ENCODE data around the gene SPSB4.

Gene SPSB4

DNA sequence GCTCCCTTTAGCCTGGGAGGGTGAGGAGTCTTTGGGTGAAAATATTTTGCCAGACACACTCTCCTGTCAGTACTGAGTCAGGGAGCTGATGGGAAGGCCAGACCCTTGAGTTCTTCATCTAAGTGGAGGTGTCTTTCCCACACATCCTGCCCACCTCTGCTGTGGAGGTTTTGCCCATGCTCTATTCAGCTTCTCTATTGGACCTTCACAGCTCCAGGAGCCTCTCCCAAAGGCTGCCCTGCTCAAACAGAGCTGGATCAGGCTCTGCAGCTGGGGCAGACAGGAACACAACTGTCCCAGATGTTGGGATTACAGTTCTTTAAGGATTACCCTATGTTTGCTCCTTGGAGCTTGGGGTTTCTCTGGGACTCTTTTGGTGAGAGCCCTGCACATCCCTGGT lies 77.9 kb downstream of the SPSB4 start:
- Histone ChIP-seq H3K27ac (no peak overlapping the region), H3K4me3 (no peak overlapping the region)

DNA sequence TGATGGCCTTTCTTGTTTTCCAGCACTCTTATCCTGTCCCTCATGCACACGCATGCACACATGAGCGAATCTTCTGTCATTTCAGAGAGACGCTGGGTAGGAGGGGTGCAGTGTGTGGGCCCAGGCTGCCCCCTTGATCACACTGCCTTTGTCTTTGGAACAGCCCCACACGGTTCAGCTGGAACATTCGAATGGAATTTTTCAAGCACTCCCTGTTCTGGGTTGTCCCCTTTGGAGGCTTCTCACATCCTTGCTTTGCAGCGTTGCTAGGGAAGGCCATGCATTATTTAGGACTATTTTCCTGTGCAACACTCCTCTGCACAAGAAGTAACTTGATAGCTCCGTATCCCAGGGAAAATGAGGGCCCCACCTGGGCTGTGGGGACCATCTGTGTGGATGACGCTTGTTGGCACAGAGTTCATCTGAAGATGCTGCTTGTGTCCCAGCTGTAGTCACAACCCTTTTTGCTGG lies 78.4 kb downstream of the SPSB4 start:
- no peak overlapping the region for H3K27ac ChIP-seq

DNA sequence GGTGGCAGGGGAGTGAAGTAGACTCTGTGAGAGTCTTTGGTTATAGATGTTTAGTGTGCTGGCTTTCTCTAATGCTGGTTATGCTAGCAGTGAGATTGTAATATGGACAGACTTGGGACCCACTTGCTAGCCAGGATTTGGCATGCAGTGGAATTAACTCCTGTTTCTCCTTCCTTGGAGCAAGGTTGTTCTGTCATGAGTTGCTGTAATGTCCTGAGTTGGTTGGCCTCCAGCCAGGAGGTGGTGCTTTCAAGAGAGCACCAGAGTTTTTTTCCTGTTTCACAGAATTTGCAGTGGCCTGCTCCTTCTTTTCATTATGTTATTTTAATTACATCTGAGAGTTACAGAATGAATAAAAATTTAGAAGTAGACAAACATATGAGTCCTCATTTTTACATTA lies 92.4 kb downstream of the SPSB4 start:
- Histone ChIP-seq H3K27ac (no peak overlapping the region), H3K4me3 (no peak overlapping the region)

More for the DNA sequence above, 78.4 kb downstream of the SPSB4 start:
- H3K4me3 ChIP-seq, result no peak overlapping the region

DNA sequence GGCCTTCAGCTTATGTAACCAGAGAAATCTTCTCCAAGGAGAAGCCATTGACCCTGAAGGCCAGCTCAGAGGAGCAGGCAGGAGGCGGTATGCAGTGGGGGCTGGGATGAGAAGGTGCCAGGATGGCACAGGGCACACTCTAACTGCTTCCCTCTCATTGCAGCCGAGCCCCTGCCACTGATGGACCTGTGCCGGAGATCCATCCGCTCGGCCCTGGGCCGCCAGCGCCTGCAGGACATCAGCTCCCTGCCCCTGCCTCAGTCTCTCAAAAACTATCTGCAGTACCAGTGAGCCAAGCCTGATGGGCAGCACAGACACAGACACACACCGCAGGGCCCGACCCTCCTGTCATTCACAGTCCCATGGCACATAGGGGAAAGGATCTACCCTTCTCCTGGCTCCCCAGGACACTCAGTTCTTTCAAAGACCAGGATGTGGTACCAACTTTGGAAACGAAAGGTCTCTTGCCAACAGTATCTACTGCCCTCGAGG lies 95.9 kb downstream of the SPSB4 start:
- H3K27ac ChIP-seq, result no peak overlapping the region

DNA sequence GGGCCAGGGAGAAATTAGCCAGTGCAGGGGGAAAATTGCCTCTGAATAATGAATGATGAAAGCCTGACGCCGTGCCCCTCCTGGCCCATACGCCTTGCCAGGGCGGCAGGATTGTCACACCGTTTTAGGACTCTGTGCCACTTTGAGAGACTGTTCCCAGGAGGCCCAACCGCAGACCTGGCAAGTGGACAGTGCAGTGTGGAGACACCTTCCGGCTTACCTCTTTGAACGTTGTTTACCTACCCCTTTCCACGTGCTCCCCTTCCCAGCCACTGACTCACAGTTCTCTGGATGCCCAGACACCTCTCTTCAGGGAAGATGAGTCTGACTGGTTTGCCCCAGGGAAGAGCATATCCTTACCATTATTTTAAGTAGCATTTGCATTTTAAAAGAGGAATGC lies 96.5 kb downstream of the SPSB4 start:
- no peak overlapping the region for H3K4me3 ChIP-seq

More for the DNA sequence above, 95.9 kb downstream of the SPSB4 start:
- no peak overlapping the region for H3K4me3 ChIP-seq

DNA sequence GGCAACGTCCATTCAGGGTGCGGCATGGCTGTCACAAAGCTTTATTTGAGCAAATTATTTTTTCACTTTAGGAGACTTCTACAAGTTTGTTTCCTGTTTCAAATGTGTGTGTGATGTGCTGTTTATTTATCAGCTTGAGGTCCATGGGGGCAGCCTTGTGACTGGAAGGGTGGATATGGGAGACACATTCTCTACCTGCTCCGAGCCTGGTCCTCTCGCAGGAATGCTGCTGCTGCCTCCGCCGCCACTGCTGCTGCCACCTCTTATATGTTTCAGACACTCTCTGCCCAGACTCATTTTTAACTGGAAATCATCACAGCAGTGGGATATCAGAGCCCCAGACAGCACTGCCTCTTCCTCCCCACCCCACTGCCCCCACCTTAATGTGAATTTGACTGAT lies 97.0 kb downstream of the SPSB4 start:
- no peak overlapping the region for H3K27ac ChIP-seq
- no peak overlapping the region for H3K4me3 ChIP-seq

More for the DNA sequence above, 96.5 kb downstream of the SPSB4 start:
- no peak overlapping the region for H3K27ac ChIP-seq

DNA sequence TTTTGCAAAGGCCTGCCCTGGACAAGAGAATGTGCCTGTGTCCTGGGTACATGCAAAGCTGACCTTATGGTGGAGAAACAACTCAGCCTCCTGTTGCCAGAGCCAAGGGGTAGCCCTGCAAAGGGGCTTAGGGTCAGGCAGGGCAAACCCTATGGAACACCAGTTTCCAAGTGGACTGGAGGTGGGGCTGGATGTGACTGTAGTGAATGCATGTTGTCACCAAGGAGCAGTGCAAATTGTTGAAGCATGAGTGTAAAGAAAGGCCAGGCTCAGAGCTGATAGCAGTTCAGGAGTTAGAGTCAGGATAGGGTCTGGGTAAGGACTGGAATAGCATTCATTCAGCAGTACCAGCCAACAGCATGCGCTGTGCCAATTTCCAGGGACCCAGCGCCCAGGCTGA lies 97.6 kb downstream of the SPSB4 start:
- H3K4me3 ChIP-seq, result no peak overlapping the region
- H3K27ac ChIP-seq, result no peak overlapping the region

DNA sequence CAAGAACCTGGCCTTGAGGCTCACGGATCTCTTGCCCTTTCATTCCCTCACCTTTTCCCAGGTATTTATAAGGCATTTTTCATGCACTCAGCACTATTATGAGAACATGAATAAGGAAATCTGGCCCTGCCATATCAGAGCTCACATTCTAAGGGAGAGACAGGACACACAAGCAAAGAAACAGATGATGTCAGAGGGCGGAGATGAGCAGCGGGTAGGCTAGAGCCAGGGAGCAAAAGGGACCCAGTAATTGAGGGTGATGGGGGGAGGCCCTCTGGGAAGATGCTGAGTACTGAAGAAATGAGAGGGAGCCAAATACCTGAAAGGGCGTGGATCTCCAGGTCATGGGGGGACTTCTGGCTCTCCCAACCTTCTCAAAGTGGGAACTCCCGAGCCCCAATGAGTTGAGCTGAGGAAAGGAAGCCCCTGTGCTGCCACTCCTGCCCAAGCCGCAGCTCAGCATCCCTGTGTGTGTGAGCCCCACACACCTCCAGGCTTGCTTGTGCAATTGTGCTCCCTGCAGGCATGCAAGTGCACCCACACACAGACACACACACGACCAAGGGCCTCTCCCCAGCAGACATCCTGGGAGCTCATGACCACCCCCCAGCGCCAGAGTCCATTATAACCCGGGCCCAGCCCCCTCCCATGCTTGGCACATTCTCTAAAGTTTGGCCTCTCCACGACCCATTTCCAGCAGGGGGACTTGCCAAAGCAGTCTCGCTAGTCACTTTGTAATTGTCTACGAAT lies 99.1 kb downstream of the SPSB4 start:
- no peak overlapping the region for H3K4me3 ChIP-seq
- H3K27ac ChIP-seq, result no peak overlapping the region

DNA sequence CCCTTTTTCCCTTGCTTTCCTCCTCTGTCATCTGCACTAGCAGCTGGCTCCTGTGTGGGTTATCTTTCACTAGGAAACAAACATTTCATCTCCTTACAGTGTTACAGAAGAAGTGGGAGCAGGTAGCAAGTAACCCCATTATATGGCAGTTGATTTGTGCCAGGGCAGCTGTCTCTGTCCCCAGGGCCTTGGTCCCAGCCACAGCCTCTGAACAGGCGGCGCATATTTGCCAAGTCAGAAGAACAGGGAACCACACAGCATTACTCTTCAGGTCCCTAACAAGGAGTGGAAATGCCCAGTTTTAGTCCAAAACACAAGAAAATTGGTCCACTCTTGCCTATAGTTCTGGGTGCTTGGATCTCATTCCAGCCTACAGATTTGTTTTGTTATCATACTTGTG lies 99.8 kb downstream of the SPSB4 start:
- no peak overlapping the region for H3K27ac ChIP-seq
- no peak overlapping the region for H3K4me3 ChIP-seq

DNA sequence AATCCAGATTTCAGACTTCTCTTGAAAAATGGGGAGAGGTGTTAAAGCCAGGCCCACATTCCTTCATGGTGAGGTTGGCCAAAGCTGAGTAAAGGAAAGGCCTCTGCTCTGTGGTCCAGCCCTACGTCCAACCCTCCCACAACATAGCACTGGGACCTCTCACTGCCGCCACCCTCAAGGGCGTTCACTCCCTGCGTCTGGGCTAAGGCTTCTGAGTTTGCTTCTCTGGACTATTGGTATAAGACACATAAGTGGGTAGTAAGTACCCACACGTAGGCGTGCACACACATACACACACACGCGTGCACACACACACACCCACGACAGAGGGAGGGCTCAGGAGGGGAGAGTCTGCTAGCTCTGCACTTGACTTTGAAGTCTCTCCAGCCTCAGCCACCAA lies 100.3 kb downstream of the SPSB4 start:
- Histone ChIP-seq H3K27ac (no peak overlapping the region), H3K4me3 (no peak overlapping the region)

DNA sequence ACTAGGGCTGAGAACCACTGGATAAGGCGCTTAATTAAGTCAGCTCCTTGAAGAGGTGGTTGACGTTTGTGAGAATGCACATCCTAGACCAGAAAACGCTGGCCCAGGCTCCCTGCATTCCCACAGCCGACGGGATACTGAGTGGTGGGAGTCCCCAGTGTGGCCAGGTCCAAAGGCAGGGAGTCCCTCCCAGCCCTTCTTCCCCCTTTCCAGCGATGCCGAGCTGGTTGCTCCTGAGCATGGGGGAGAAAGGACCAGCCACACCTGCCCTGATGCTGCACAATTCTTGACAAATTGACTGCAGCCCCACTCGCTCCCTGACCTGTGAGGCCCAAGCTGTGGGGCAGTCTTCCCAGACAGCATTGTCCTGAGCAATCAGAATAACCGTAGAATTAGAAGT lies 101.0 kb downstream of the SPSB4 start:
- H3K4me3 ChIP-seq, result no peak overlapping the region
- H3K27ac ChIP-seq, result no peak overlapping the region

DNA sequence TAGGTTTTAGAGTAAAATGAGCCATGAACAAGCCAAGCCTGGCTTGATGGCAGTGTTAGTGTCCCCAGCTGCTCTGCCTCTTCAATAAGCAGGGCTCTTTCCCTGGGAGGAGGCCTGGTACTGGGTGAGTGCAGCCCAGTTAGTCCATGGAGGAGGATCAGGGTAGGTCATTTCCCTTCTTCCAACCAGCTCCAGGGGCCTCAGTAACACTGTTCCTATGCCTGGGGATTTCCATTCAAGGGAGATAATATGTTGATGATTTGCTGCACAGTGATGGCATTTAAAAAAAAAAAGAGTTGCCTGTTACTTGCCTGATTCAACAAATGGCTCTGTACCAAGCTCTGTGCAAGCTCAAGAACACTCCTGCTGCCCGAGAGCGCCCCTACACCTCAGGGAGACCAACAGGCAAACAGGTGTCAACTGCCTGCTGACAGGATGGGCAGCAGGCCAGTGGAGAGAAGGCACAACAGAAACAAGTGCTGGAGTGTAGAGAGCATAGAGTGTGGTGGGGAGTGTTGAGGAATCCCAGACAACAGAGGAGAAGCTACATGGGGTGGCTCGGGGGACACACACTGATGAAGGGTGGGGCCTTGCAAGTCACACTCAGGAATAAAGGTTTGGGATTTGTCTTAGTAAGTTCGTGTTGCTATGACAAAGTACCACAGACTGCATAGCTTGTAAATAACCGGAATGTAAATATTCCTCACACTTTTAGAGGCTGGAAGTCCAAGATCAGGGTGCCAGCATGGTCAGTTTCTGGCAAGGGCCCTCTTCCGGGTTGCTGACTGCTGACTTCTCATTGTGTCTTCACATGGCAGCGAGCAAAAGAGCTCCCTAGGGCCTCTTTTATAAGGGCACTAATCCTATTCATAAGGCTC lies 101.9 kb downstream of the SPSB4 start:
- Histone ChIP-seq H3K4me3 (no peak overlapping the region), H3K27ac (no peak overlapping the region)

DNA sequence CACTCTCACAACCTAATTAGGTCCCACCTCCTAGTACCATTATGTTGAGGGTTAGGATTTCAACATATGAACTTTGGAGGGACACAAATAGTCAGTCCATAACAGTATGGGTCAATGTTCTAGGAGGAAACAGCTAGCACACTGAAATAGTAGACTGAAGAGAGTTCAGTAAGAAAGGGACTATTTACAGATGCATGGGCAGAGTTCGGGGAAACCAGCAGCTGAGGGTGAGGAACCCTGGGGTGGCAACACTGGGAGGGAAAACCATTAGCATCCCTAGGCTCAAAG lies 102.5 kb downstream of the SPSB4 start:
- Histone ChIP-seq H3K4me3 (no peak overlapping the region), H3K27ac (no peak overlapping the region)

DNA sequence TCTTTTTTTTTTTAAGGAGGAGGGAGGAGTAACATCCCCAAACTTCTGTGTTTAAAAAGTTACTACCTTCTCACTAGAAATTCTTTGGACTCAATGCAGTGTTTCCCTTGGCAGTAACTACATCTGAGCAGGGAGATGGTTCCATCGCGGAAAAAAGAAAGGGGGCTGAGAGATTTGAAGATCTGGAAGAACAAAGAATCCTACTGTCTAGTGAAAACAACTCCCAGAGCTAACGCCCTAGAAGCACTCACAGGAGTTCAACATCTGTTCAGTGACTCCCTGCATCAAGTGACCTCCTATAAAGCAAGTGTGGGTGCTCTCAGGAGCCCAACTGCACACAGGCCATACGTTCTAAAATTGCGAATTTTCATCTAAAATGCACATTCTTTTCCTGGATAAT lies 113.7 kb downstream of the SPSB4 start:
- Histone ChIP-seq H3K4me3 (no peak overlapping the region), H3K27ac (no peak overlapping the region)

DNA sequence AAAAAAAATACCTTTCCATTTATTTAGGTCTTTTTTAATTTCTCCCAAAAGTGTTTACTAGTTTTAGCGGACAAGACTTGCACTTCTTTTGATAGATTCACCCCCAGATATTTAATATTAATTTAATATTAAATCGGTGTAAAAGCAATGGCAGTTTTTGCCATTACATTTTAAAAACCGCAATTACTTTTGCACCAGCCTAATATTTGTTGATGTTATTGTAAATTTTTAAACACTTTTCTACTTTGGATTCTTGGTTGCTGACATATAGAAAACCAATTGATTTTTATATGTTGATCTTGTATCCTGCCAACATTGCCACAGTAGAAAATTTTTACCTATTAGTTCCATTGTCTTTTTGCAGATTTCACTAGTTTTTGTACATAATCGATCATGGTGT lies 116.5 kb downstream of the SPSB4 start:
- Histone ChIP-seq H3K27ac (no peak overlapping the region), H3K4me3 (no peak overlapping the region)

DNA sequence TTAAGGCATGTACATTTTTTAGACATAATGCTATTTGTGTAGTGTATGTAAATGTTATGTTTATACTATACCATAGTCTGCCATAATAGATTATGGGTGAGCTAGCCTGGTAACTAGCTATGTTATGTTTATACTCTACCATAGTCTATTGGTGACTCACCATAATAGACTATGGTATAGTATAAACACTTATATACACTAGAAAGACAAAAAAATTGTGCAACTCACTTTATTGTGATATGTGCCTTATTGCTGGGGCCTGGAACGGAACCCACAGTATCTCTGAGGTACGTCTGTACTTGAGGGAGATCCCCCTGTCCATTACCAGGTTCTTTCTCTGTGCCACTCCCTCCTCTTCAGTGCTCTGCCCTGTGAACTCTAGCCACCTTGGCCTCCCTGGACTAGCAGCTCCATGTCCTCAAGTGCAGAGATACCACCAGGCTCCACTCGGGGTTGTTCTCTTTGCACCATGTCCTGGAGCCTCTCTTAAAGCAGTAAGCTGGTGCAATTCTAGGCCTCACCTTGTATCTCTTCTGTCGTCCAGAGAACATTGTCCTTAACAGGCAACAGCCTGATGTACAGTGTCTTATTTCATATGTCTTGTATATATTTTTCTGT lies 119.6 kb downstream of the SPSB4 start:
- Histone ChIP-seq H3K4me3 (no peak overlapping the region), H3K27ac (no peak overlapping the region)

DNA sequence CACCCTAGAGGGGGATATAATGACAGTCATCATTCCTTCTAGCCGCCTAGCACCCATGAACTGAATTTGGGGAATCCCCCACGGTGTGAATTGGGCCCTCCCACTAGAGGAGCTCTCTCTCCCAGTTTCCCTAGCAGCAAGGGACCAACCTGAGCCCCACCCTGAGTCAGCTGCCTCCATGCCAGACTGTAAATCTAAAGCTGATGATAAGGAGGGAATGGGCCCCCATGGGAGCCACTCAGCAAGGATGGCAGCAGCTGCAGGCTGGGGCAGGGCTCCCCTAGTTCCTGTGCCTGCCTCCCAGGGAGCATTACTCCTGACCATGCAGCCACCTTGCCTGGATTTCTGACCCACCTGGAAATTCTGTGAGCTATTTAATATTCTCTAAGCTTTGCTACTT lies 123.5 kb downstream of the SPSB4 start:
- H3K27ac ChIP-seq, result no peak overlapping the region
- no peak overlapping the region for H3K4me3 ChIP-seq

DNA sequence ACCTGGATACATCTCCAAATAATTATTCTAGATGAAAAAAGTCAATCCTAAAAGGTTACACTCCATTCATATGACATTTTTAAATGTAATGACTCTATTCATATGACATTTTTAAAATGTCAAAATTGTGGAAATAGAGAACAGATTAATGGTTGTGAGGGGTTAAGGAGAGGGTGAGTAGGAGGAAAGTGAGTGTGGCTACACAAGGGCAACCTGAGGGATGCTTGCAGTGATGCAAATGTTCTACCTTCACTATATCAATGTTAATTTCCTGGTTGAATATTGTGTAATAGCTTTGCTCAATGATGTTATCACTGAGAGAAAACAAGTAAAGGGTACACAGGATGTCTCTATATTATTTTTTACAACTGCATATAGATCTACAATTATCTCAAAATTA lies 125.6 kb downstream of the SPSB4 start:
- H3K4me3 ChIP-seq, result no peak overlapping the region

DNA sequence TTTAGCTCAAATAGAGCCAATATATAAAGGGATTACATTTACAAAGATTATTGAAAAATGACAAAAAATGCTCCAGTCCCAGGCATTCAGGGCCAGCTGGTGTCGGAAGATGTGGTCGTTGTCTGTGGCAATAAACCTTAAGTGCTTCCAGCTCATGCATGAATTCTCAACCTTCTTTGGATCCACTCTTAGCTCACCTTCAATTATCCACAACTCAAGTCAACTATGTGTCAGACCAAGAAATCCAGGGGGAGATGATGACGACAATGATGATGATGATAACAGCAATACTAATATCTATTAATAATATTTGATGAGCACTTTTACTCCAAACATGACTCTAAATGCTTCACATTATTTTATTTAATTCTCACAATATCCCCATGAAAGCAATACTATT lies 126.9 kb downstream of the SPSB4 start:
- Histone ChIP-seq H3K4me3 (no peak overlapping the region), H3K27ac (no peak overlapping the region)

More for the DNA sequence above, 125.6 kb downstream of the SPSB4 start:
- no peak overlapping the region for H3K27ac ChIP-seq

DNA sequence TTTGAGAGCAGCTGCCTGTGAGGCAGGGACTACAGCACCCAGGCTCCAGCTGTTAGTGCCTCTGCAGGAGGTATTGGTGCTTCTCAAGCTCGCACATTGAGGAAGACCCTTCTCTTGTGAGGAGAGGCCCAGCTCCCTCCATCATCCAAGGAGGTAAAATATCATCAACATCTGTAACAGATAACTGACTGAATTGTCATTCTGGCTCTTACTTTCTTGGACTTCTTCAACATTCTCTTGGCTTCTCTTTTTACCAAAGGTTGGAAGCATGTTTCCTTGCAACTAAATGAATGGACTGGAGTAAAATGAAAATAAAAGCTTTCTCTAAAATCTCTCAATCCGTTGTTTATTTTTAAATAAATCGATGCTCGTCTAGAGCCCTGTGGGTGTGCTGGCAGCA lies 127.4 kb downstream of the SPSB4 start:
- Histone ChIP-seq H3K27ac (no peak overlapping the region), H3K4me3 (no peak overlapping the region)

DNA sequence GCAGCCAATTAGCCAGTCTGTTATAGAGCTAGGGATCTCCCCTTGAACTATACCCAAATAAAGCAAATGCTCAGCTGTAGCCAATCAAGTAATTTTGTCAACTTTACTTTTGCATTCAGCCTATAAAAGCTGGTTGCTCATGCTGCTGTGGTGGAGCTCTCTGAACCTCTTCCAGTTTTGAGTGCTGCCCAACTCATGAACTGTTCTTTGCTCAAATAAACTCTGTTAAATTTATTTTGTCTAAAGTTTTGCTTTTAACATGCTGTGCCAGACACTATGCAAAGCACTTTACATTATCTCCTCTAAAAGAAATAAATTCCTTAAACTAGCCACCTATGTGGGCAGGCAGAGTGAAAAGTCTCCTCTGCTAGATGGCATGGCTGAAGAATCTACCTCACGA lies 128.8 kb downstream of the SPSB4 start:
- Histone ChIP-seq H3K4me3 (no peak overlapping the region), H3K27ac (no peak overlapping the region)
